Pancreas (tissue), 10 donors: ENCODE results near the gene CSF3. TPM values are rescaled to one million over a fixed set of nuclear protein-coding genes. Genes with fewer than 3 reads are reported as not detected.
A peak's percentile ranks its signal among the peaks of the same experiment; 100 is the strongest.
"Not testable (repeated sequence)": the region's sequence is repeated elsewhere in the genome, so short reads cannot be mapped to it uniquely, and the experiment has no call there.

Source experiments
- ATAC-seq, 4 donors: fragments of 200-7000 bp; cut with Tn5 transposase; one replicate each; pipeline versions ENCODE4 v1.8.0 to v1.9.1; 2020; ENCODE audit warnings: mild to moderate bottlenecking in 4 of 4, moderate library complexity in 4 of 4
- DNase-seq, 6 donors: peaks; one replicate each; pipeline ENCODE4 v3.0.0-alpha.2; 2020
- FAIRE-seq: peaks from 2 replicates; lab custom pipeline; 2012; peaks lifted over from hg19 to GRCh38; lab: Jason Lieb, UNC
- H3K27ac ChIP-seq, 4 donors: fragments of 200-600 bp; sonication (generic); 1 replicate in 3 of 4; 2 replicates in 1 of 4; pipeline versions ENCODE4 v1.5.0 to v1.8.0; 2020
- H3K27me3 ChIP-seq, 4 donors: fragments of 200-600 bp; one replicate each; pipeline ENCODE4 v1.8.0; 2021
- H3K36me3 ChIP-seq, 3 donors: fragments of 200-600 bp; sonication (generic) in 1 of 3; one replicate each; pipeline versions ENCODE4 v1.5.0 to v1.8.0; 2020 to 2021
- H3K4me1 ChIP-seq, 3 donors: fragments of 200-600 bp; one replicate each; pipeline ENCODE4 v1.8.0; 2021
- H3K4me3 ChIP-seq, 4 donors: fragments of 200-600 bp; sonication (generic) in 2 of 4; one replicate each; pipeline versions ENCODE4 v1.5.0 to v1.8.0; 2020 to 2021
- H3K9me3 ChIP-seq, 4 donors: fragments of 200-600 bp; one replicate each; pipeline ENCODE4 v1.8.0; 2021
- CTCF ChIP-seq, 4 donors: fragments of 200-600 bp; sonication (generic) in 3 of 4; IDR thresholded peaks; one replicate each; pipeline versions ENCODE4 v1.5.0 to v1.8.0; 2021; ENCODE audit warnings: antibody characterized with exemption in 4 of 4
- WGBS, 2 donors: extraction: QIAGEN DNeasy Blood & Tissue Kit; methylation state at CpG; one replicate each; pipeline ENCODE4 v1.1.7; 2013; 5-methylcytosine and 5-hydroxymethylcytosine counted together
- intact Hi-C, 3 donors: fragments of 100-400 bp; cut with DNase I; formaldehyde crosslinking; loops; one replicate each; pipeline versions ENCODE4 v1.11.1 to v1.14.2; 2022
- polyA plus RNA-seq, 2 donors: library from polyadenylated mRNA; stranded (reverse); fragments of 200-250 nt; gene quantifications; one replicate each; pipeline ENCODE4 v1.2.3, GENCODE V29; 2013
- total RNA-seq, 6 donors: library from RNA; stranded (reverse); fragmentation: NEBNext Ultra II Directional in 4 of 6; extraction: Animal tissue kit (Norgen Biotek cat#: 25700) in 4 of 6; gene quantifications; one replicate each; pipeline versions ENCODE4 v1.2.1 to v1.2.4, GENCODE V29; 2021 to 2023
- donor health status: healthy with polysubstance abuse.
- donor health status: DM: no; HTN: no; CAD: no; lungs with moderate emphysema.
- donor health status: DM: no; HTN: no; CAD: no.
- donor health status: control.
- donor health status: control.
- donor health status: Bipolar disorder and iron deficiency.
- donor health status: DM: yes; HTN: yes; CAD: no.
- donor health status: DM: no; HTN: no; CAD: no.
- donor health status: DM: no; HTN: no; CAD: no.
- donor health status: DM: yes; HTN: yes; CAD: no.

CSF3 gene
- total and polyA plus RNA-seq, 8 donors: 0.16 to 3.5 (median 0.23) TPM; not detected in 4

DNA sequence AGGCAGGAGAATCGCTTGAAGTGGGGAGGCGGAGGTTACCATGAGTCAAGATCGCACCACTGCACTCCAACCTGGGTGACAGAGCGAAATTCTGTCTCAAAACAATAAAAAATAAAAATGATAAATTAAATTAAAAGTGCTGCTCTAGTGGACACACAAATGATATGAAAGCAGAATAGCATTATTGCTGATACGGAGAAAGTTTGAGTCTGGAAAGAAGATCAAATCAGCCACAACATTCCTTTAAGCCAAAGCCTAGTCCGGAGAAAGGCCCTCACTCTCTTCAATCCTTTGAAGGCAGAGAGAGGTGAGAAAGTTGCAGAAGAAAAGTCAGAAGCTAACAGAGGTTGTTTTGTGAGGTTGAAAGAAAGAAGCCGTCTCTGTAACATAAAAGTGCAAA is 15.1 kb upstream of the CSF3 start:
- FAIRE-seq (no peak), DNase-seq (no peak), ATAC-seq (no peak)
- Histone ChIP-seq H3K27ac (no peak overlapping the region), H3K4me1 (no peaks in the 10 kb centered on the region), H3K9me3 (no peaks in the 10 kb centered on the region), H3K36me3 (peaks cover 0 to 22% (median 13%) of the 10 kb centered on the region in 3 donors), H3K4me3 (no peak overlapping the region), H3K27me3 (no peaks in the 10 kb centered on the region)
- no peak for TF ChIP-seq CTCF (IDR thresholded peaks at IDR 0.05)
- WGBS, 2 donors: 87% methylated on average over 7 of the region's 7 CpGs
- intact Hi-C loops: no loop called here

GRCh38 chr17:40001335-40001734 is 13.9 kb upstream of the CSF3 start:
- FAIRE-seq: not testable (repeated sequence)
- H3K36me3 ChIP-seq: peaks cover 0 to 10% (median 4%) of the 10 kb centered on the region in 3 donors
- WGBS, 2 donors: 78 to 94% methylated on average over 8 of the region's 8 CpGs

GRCh38 chr17:40004072-40004471 is 11.2 kb upstream of the CSF3 start:
- intact Hi-C loops: no loop called here
- no peak for TF ChIP-seq CTCF (IDR thresholded peaks at IDR 0.05)
- H3K4me1 ChIP-seq: no peaks in the 10 kb centered on the region
- H3K4me3 ChIP-seq: no peak overlapping the region
- H3K27ac ChIP-seq: no peak overlapping the region
- no peaks in the 10 kb centered on the region for H3K9me3 ChIP-seq
- no peaks in the 10 kb centered on the region for H3K27me3 ChIP-seq
- DNase-seq (no peak), ATAC-seq (no peak), FAIRE-seq (no peak)
- 68 to 80% methylated on average over 9 of the region's 9 CpGs for WGBS, 2 donors
- no peaks in the 10 kb centered on the region for H3K36me3 ChIP-seq

More at GRCh38 chr17:40001335-40001734, 13.9 kb upstream of the CSF3 start:
- DNase-seq, H3K4me1 ChIP-seq, ATAC-seq, H3K27ac ChIP-seq, H3K9me3 ChIP-seq, H3K27me3 ChIP-seq, H3K4me3 ChIP-seq, intact Hi-C loops: not testable (repeated sequence)

- intact Hi-C loops: no loop called here
- Histone ChIP-seq H3K27me3 (no peaks in the 10 kb centered on the region), H3K4me3 (no peak overlapping the region), H3K27ac (no peak overlapping the region), H3K4me1 (no peaks in the 10 kb centered on the region), H3K9me3 (no peaks in the 10 kb centered on the region), H3K36me3 (no peaks in the 10 kb centered on the region)
- FAIRE-seq: no peak
- DNase-seq: peak in 1 of 6 donors; percentile 5
- 86 to 92% methylated on average over 7 of the region's 7 CpGs for WGBS, 2 donors
- ATAC-seq: no peak
- no peak for TF ChIP-seq CTCF (IDR thresholded peaks at IDR 0.05)
These were observed 10.5 kb upstream of the CSF3 start for GRCh38 chr17:40004712-40005111.

- ATAC-seq (no peak), FAIRE-seq (no peak), DNase-seq (no peak)
- H3K27me3 ChIP-seq: no peaks in the 10 kb centered on the region
- no peak for TF ChIP-seq CTCF (IDR thresholded peaks at IDR 0.05)
- H3K4me1 ChIP-seq: no peaks in the 10 kb centered on the region
- no peaks in the 10 kb centered on the region for H3K36me3 ChIP-seq
- no peak overlapping the region for H3K27ac ChIP-seq
- WGBS, 2 donors: 84 to 95% methylated on average over 6 of the region's 6 CpGs
- intact Hi-C loops: no loop called here
- H3K9me3 ChIP-seq: no peaks in the 10 kb centered on the region
- no peak overlapping the region for H3K4me3 ChIP-seq
These were observed 9.7 kb upstream of the CSF3 start for GRCh38 chr17:40005520-40005919.

DNA sequence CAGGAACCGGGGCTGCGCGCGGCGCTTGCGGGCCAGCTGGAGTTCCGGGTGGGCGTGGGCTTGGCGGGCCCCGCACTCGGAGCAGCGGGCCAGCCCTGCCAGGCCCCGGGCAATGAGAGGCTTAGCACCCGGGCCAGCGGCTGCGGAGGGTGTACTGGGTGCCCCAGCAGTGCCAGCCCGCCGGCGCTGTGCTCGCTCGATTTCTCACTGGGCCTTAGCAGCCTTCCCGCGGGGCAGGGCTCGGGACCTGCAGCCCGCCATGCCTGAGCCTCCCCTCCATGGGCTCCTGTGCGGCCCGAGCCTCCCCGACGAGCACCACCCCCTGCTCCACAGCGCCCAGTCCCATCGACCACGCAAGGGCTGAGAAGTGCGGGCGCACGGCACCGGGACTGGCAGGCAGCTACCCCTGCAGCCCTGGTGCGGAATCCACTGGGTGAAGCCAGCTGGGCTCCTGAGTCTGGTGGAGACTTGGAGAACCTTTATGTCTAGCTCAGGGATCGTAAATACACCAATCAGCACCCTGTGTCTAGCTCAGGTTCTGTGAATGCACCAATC is 4.2 kb upstream of the CSF3 start:
- H3K36me3 ChIP-seq, FAIRE-seq, H3K27ac ChIP-seq, H3K9me3 ChIP-seq, DNase-seq, H3K4me3 ChIP-seq, H3K27me3 ChIP-seq, ATAC-seq: not testable (repeated sequence)
- H3K4me1 ChIP-seq: peaks cover 0 to 11% (median 11%) of the 10 kb centered on the region in 3 donors
- WGBS, 2 donors: 93 to 95% methylated on average over 35 to 38 of the region's 38 CpGs
- intact Hi-C loops: loop anchor here in 1 of 3 donors (5.0 kb wide), 1 partner anchor 156 kb away; no protein-coding TSS in a partner anchor

DNA sequence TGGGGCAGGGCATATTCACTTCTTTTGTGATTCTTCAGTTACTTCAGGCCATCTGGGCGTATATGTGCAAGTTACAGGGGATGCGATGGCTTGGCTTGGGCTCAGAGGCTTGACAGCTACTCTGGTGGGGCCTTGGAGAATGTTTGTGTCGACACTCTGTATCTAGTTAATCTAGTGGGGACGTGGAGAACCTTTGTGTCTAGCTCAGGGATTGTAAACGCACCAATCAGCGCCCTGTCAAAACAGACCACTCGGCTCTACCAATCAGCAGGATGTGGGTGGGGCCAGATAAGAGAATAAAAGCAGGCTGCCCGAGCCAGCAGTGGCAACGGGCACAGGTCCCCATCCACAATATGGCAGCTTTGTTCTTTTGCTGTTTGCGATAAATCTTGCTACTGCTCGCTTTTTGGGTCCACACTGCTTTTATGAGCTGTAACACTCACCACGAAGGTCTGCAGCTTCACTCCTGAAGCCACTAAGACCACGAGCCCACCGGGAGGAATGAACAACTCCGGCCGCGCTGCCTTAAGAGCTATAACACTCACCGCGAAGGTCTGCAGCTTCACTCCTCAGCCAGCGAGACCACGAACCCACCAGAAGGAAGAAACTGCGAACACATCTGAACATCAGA is 3.1 kb upstream of the CSF3 start:
- not testable (repeated sequence) for FAIRE-seq, H3K36me3 ChIP-seq, H3K27me3 ChIP-seq, ATAC-seq, H3K9me3 ChIP-seq, H3K4me3 ChIP-seq, H3K27ac ChIP-seq, DNase-seq
- intact Hi-C loops: loop anchor here in 1 of 3 donors (5.0 kb wide), 1 partner anchor 155 kb away; no protein-coding TSS in a partner anchor
- peaks cover 0 to 11% (median 11%) of the 10 kb centered on the region in 3 donors for H3K4me1 ChIP-seq
- 70 to 77% methylated on average over 20 to 21 of the region's 22 CpGs for WGBS, 2 donors
